Neural progenitor cell (in vitro differentiated cells): ENCODE results near the gene WDR27.

Experiments
- CTCF ChIP-seq: fragments of 200-600 bp; sonication (generic); IDR thresholded peaks from 2 replicates; pipeline ENCODE4 v1.5.1; 2017; ENCODE audit warnings: antibody characterized with exemption, mild to moderate bottlenecking
- EZH2 ChIP-seq: fragments of 200-600 bp; sonication (generic); IDR thresholded peaks from 2 replicates; pipeline ENCODE4 v1.6.1; 2017; ENCODE audit warnings: antibody characterized with exemption, mild to moderate bottlenecking, moderate library complexity
- EZH2phosphoT487 ChIP-seq: fragments of 200-600 bp; sonication (generic); IDR thresholded peaks from 2 replicates; pipeline ENCODE4 v1.6.1; 2017; ENCODE audit warnings: antibody characterized with exemption

DNA sequence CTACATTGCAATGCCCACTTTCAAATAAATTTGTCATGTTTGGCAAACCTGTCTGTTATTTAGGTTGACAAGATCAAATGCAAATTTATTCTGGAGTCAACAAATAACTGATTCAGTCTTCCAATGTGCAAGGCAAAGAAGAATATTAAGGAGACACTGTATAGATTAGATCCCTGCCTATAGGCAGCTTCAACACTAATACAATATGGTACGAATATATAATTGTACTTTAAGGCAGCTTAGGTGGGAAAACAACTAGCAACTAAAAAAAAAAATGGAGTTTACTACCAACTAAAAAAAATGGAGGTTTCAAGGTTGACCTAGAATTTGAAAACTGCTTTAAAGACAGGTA, 24.2 kb upstream of the WDR27 start:
- TF ChIP-seq CTCF (no peak), EZH2 (no peak), EZH2phosphoT487 (no peak)
